Loucy (cell line): ENCODE results near the gene INSYN1.

Experiments
- CTCF ChIP-seq: fragments of 200-600 bp; sonication (generic); conservative IDR thresholded peaks from 2 replicates; pipeline ENCODE4 v1.5.1; 2014; ENCODE audit warnings: mild to moderate bottlenecking, antibody characterized with exemption, low read length
- EZH2phosphoT487 ChIP-seq: fragments of 200-600 bp; IDR thresholded peaks from 2 replicates; pipeline ENCODE4 v1.6.1; 2018; ENCODE audit warnings: antibody characterized with exemption, mild to moderate bottlenecking, moderate library complexity, borderline replicate concordance

GRCh38 chr15:73787621-73788020 is 34.5 kb upstream of the INSYN1 start:
- TF ChIP-seq CTCF (no peak), EZH2phosphoT487 (no peak)
